Sigmoid colon (tissue), 4 donors: Measurements from ENCODE around the gene LBR.

ENCODE experiments used
- EP300 ChIP-seq, 4 donors: sonication (generic); formaldehyde crosslinking; IDR thresholded peaks; one replicate each; pipeline ENCODE4 v1.6.1; 2017; ENCODE audit warnings: antibody characterized with exemption in 4 of 4
- POLR2A ChIP-seq, 2 donors: fragments of 450-650 bp; IDR thresholded peaks; one replicate each; pipeline ENCODE4 v1.6.1; 2016; ENCODE audit warnings: antibody characterized with exemption in 2 of 2, mild to moderate bottlenecking in 2 of 2, moderate library complexity in 2 of 2
- POLR2AphosphoS5 ChIP-seq, 4 donors: sonication (generic); formaldehyde crosslinking; IDR thresholded peaks; one replicate each; pipeline ENCODE4 v1.6.1; 2017; ENCODE audit warnings: antibody characterized with exemption in 4 of 4
- TF ChIP-seq, protein P1 (sequence below), 4 experiments: fragments of 450-650 bp in 3 of 4; fragments of 200-600 bp in 1 of 4; IDR thresholded peaks; one replicate each; pipeline ENCODE4 v1.5.1; 2016 to 2019; ENCODE audit warnings: antibody characterized with exemption in 4 of 4, mild to moderate bottlenecking in 3 of 4, moderate library complexity in 2 of 4

DNA sequence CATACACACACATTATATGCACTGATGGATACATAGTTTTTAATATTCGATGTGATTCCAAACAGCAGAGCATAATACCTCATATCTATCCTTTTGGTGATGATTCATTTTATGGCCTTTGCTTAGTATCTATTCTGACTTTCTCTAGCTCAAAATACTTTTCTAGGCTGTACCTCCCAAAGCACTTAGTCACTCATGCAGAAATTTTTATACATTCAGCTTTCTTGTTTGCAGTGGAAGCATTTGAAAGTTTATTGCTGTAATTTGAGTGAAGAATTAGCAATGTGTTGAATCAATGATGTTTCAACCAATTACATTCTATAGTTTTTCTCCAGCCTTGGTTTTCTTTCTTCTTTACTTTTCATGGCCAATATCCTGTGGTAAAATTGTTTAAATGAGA, 66.7 kb downstream of the LBR start:
- no peak for TF ChIP-seq POLR2AphosphoS5 (IDR thresholded peaks at IDR 0.05)
- TF ChIP-seq, protein P1, sequence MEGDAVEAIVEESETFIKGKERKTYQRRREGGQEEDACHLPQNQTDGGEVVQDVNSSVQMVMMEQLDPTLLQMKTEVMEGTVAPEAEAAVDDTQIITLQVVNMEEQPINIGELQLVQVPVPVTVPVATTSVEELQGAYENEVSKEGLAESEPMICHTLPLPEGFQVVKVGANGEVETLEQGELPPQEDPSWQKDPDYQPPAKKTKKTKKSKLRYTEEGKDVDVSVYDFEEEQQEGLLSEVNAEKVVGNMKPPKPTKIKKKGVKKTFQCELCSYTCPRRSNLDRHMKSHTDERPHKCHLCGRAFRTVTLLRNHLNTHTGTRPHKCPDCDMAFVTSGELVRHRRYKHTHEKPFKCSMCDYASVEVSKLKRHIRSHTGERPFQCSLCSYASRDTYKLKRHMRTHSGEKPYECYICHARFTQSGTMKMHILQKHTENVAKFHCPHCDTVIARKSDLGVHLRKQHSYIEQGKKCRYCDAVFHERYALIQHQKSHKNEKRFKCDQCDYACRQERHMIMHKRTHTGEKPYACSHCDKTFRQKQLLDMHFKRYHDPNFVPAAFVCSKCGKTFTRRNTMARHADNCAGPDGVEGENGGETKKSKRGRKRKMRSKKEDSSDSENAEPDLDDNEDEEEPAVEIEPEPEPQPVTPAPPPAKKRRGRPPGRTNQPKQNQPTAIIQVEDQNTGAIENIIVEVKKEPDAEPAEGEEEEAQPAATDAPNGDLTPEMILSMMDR (IDR thresholded peaks at IDR 0.05): no peak
- no peak for TF ChIP-seq POLR2A (IDR thresholded peaks at IDR 0.05)
- no peak for TF ChIP-seq EP300 (IDR thresholded peaks at IDR 0.05)
